CD8-positive, alpha-beta memory T cell (primary cell): Measurements from ENCODE around the gene TSPAN14. TPM values are rescaled to one million over a fixed set of nuclear protein-coding genes. Genes with fewer than 3 reads are reported as not detected.
"Not testable (repeated sequence)": the region's sequence is repeated elsewhere in the genome, so short reads cannot be mapped to it uniquely, and the experiment has no call there.

Experiments used
- CTCF ChIA-PET: fragments of 350-600 bp; sonication (Branson Sonifier 250); formaldehyde crosslinking; loops from one replicate; lab custom pipeline; 2021; ENCODE audit warnings: antibody characterized with exemption; lab: Charles Lee
- POLR2A ChIA-PET: fragments of 350-600 bp; sonication (Branson Sonifier 250); formaldehyde crosslinking; loops from one replicate; lab custom pipeline; 2021; ENCODE audit warnings: antibody characterized with exemption; lab: Charles Lee
- DNase-seq, 5 donors: peaks; one replicate each; pipeline versions ENCODE4 v3.0.0 to v3.0.0-alpha.2; 2020 to 2022; ENCODE audit warnings: mixed read lengths in 1 of 5
- H3K27ac ChIP-seq: one replicate; pipeline ENCODE4 v1.7.0; 2013; ENCODE audit warnings: low read depth, mild to moderate bottlenecking, low read length, moderate library complexity
- H3K27me3 ChIP-seq: 2 replicates; pipeline ENCODE4 v1.7.0; 2013; ENCODE audit warnings: low read length, mild to moderate bottlenecking; ENCODE audit not compliant: insufficient read depth, poor library complexity, severe bottlenecking
- H3K36me3 ChIP-seq: 2 replicates; pipeline ENCODE4 v1.7.0; 2013; ENCODE audit warnings: mild to moderate bottlenecking, low read length, moderate library complexity; ENCODE audit not compliant: insufficient read depth
- H3K4me1 ChIP-seq: 2 replicates; pipeline ENCODE4 v1.7.0; 2013; ENCODE audit warnings: mild to moderate bottlenecking, low read length, moderate library complexity; ENCODE audit not compliant: insufficient read depth
- H3K4me3 ChIP-seq: 2 replicates; pipeline ENCODE4 v1.7.0; 2013; ENCODE audit warnings: mild to moderate bottlenecking, low read length
- H3K9me3 ChIP-seq: 2 replicates; pipeline ENCODE4 v1.7.0; 2013; ENCODE audit warnings: mild to moderate bottlenecking, low read length
- H3K27ac Mint-ChIP-seq, 8 donors: one replicate each; pipeline ENCODE4 v1.8.0; 2020 to 2021; ENCODE audit warnings: mixed read lengths in 8 of 8, mild to moderate bottlenecking in 6 of 8, inconsistent platforms in 3 of 8, moderate library complexity in 3 of 8
- H3K27me3 Mint-ChIP-seq, 2 donors: one replicate each; pipeline ENCODE4 v1.8.0; 2020 to 2021; ENCODE audit warnings: mixed read lengths in 2 of 2, mild to moderate bottlenecking in 1 of 2, moderate library complexity in 1 of 2
- H3K36me3 Mint-ChIP-seq, 3 donors: one replicate each; pipeline ENCODE4 v1.8.0; 2020 to 2021; ENCODE audit warnings: mixed read lengths in 3 of 3, inconsistent platforms in 1 of 3, mild to moderate bottlenecking in 1 of 3
- H3K4me1 Mint-ChIP-seq, 3 donors: one replicate each; pipeline ENCODE4 v1.8.0; 2020 to 2021; ENCODE audit warnings: mixed read lengths in 3 of 3, inconsistent platforms in 1 of 3, mild to moderate bottlenecking in 1 of 3
- H3K4me3 Mint-ChIP-seq, 7 donors: one replicate each; pipeline ENCODE4 v1.8.0; 2020 to 2021; ENCODE audit warnings: mixed read lengths in 7 of 7, mild to moderate bottlenecking in 6 of 7, moderate library complexity in 4 of 7, inconsistent platforms in 2 of 7
- H3K9me3 Mint-ChIP-seq, 5 donors: one replicate each; pipeline ENCODE4 v1.8.0; 2020 to 2022; ENCODE audit warnings: mixed read lengths in 5 of 5, mild to moderate bottlenecking in 3 of 5, moderate library complexity in 2 of 5, inconsistent platforms in 1 of 5
- polyA plus RNA-seq: library from polyadenylated mRNA; unstranded; fragments of 300-500 nt; fragmentation: Illumina TruSeq; gene quantifications from one replicate; pipeline ENCODE4 v1.2.3, GENCODE V29; 2021
- total RNA-seq, 2 experiments: library from RNA; stranded (reverse); gene quantifications; one replicate each; pipeline ENCODE4 v1.2.3, GENCODE V29; 2021

The TSPAN14 gene
- total and polyA plus RNA-seq, 3 experiments from 2014 or later: 46.1 to 220 (median 46.8) TPM

DNA sequence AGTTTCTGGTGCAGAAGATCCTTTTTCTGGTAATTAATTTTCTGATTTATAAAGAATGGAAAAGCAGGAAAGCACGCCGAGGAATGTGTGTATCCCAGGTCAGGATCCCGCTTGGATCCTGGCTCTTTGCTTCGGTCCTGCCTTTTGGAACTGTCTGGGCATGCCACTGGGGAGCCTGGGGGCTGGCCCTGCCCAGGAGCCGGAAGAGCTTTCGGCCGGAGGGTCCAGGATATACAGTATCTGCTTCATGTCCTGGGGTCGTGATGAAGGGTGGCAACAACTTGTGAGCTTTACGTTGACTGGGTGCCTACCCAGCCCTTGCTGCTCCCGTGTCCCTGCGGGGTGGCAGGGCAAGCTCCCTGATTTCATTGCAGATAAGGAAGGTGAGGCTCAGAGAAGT, 86.0 kb downstream of the TSPAN14 start:
- Mint-ChIP-seq H3K4me1 (peaks cover 12 to 24% (median 18%) of the 10 kb centered on the region in 3 donors), H3K27me3 (peaks cover 0 to 1% of the 10 kb centered on the region in 2 donors), H3K27ac (peak overlapping the region in 1 of 8 donors; percentile 67), H3K4me3 (peak overlapping the region in 1 of 7 donors; percentile 54), H3K36me3 (peaks cover 0 to 7% (median 4%) of the 10 kb centered on the region in 3 donors), H3K9me3 (no peaks in the 10 kb centered on the region)
- Histone ChIP-seq H3K4me1 (peaks cover 7% of the 10 kb centered on the region), H3K36me3 (no peaks in the 10 kb centered on the region), H3K9me3 (no peaks in the 10 kb centered on the region), H3K27me3 (no peaks in the 10 kb centered on the region), H3K4me3 (no peak overlapping the region), H3K27ac (no peak overlapping the region)
- DNase-seq: no peak
- CTCF ChIA-PET: interaction anchor here (0.6 kb wide), 1 partner anchor 1338 kb away, joined by 3 read pairs; no protein-coding TSS in a partner anchor
- POLR2A ChIA-PET: no interaction called here

DNA sequence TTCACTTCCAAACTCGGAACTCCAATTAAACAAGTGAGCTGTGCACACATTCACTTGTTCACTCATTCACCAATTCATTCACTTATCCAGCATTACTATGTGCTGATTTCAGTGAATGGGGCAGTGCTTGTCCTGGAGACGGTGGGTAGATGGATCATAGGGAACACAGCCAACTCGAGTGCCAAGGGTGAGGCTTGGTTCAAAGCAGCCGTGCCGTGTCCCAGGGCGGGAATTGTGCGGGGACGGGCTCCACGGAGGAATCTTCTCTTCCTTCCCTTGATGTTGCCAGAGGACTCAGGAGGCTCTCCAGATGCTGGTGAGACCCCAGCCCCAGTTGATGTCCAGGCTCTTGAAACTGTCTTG, 86.5 kb downstream of the TSPAN14 start:
- H3K36me3 ChIP-seq: no peaks in the 10 kb centered on the region
- H3K27ac Mint-ChIP-seq: peak overlapping the region in 2 of 8 donors; percentile 50 to 68
- H3K27ac ChIP-seq: no peak overlapping the region
- no peaks in the 10 kb centered on the region for H3K27me3 ChIP-seq
- H3K9me3 Mint-ChIP-seq: no peaks in the 10 kb centered on the region
- peaks cover 0 to 4% of the 10 kb centered on the region in 2 donors for H3K27me3 Mint-ChIP-seq
- no peak for DNase-seq
- H3K4me3 ChIP-seq: no peak overlapping the region
- peaks cover 7% of the 10 kb centered on the region for H3K4me1 ChIP-seq
- POLR2A ChIA-PET: no interaction called here
- peak overlapping the region in 1 of 7 donors; percentile 54 for H3K4me3 Mint-ChIP-seq
- H3K36me3 Mint-ChIP-seq: peaks cover 0 to 4% (median 4%) of the 10 kb centered on the region in 3 donors
- peaks cover 9 to 20% (median 14%) of the 10 kb centered on the region in 3 donors for H3K4me1 Mint-ChIP-seq
- CTCF ChIA-PET: interaction anchor here (0.6 kb wide), 1 partner anchor 1338 kb away, joined by 3 read pairs; no protein-coding TSS in a partner anchor
- H3K9me3 ChIP-seq: no peaks in the 10 kb centered on the region

DNA sequence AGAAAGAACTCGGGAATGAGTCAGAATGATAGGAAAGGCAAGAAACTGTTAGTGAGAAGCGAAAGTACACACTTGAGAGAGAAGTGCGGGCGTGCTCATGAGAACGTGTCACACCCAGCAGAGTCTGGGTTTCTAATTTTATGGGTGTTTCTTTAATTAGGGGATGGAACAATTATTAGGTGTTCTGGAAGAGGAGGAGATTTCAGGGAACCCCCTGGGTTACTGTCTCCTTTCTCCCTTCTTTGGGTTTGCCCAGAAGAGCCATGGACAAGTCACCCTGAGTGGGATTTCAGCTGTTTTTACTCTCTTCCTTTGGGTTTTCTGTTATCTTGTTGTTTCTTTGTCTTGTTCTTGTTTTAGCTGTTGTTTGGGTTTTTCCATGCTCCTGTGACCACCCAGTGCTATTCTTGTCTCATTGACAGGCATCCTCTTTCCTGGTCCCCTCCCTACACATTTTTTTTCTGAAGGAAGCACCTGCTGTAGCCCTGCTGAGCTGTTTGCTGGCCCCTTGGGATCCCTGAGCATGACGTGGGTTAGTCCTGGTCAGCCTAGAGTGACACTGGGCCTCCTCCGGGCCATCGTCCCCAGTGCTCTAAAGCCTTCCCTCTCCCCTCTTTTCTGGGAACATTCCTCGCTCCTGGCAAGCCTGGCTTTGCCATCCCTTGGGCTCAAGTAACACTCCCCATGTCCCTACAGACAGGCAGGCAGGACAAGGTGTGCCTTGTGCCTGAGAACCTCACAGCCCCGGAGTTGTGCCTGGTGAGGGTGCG, 87.1 kb downstream of the TSPAN14 start:
- Mint-ChIP-seq H3K9me3 (no peaks in the 10 kb centered on the region), H3K36me3 (peaks cover 0 to 4% (median under 1%) of the 10 kb centered on the region in 3 donors), H3K27me3 (peaks cover 0 to 4% of the 10 kb centered on the region in 2 donors), H3K27ac (peak overlapping the region in 3 of 8 donors; percentile 50 to 68 (median 68)), H3K4me3 (peak overlapping the region in 1 of 7 donors; percentile 13), H3K4me1 (peaks cover 8 to 17% (median 13%) of the 10 kb centered on the region in 3 donors)
- DNase-seq: no peak
- H3K36me3 ChIP-seq: no peaks in the 10 kb centered on the region
- POLR2A ChIA-PET: no interaction called here
- CTCF ChIA-PET: no interaction called here
- H3K4me1 ChIP-seq: peaks cover 7% of the 10 kb centered on the region
- no peaks in the 10 kb centered on the region for H3K27me3 ChIP-seq
- H3K27ac ChIP-seq: no peak overlapping the region
- no peak overlapping the region for H3K4me3 ChIP-seq
- H3K9me3 ChIP-seq: no peaks in the 10 kb centered on the region

- Mint-ChIP-seq H3K9me3 (no peaks in the 10 kb centered on the region), H3K4me1 (peaks cover 1 to 11% (median 10%) of the 10 kb centered on the region in 3 donors), H3K27me3 (peaks cover 3 to 4% of the 10 kb centered on the region in 2 donors), H3K27ac (peak overlapping the region in 2 of 8 donors; percentile 17 to 43), H3K36me3 (peaks cover 0 to 4% (median 0%) of the 10 kb centered on the region in 3 donors), H3K4me3 (no peak overlapping the region)
- no peak overlapping the region for H3K4me3 ChIP-seq
- ChIA-PET POLR2A (no interaction called here), CTCF (interaction anchor here (1.0 kb wide), 1 partner anchor 11 kb away, joined by 3 read pairs; no protein-coding TSS in a partner anchor)
- no peaks in the 10 kb centered on the region for H3K4me1 ChIP-seq
- no peaks in the 10 kb centered on the region for H3K9me3 ChIP-seq
- no peak for DNase-seq
- no peaks in the 10 kb centered on the region for H3K27me3 ChIP-seq
- H3K36me3 ChIP-seq: no peaks in the 10 kb centered on the region
- H3K27ac ChIP-seq: no peak overlapping the region
Observed at GRCh38 chr10:80542053-80542452, 87.9 kb downstream of the TSPAN14 start.

GRCh38 chr10:80542652-80543318, 88.7 kb downstream of the TSPAN14 start:
- Histone ChIP-seq H3K4me3 (no peak overlapping the region), H3K9me3 (no peaks in the 10 kb centered on the region), H3K27ac (no peak overlapping the region), H3K4me1 (no peaks in the 10 kb centered on the region), H3K27me3 (no peaks in the 10 kb centered on the region), H3K36me3 (no peaks in the 10 kb centered on the region)
- Mint-ChIP-seq H3K4me1 (peaks cover 1 to 11% (median 10%) of the 10 kb centered on the region in 3 donors), H3K27ac (peak overlapping the region in 1 of 8 donors; percentile 34), H3K27me3 (peaks cover 7 to 8% of the 10 kb centered on the region in 2 donors), H3K36me3 (peaks cover 0 to 4% (median 0%) of the 10 kb centered on the region in 3 donors), H3K9me3 (no peaks in the 10 kb centered on the region), H3K4me3 (no peak overlapping the region)
- CTCF ChIA-PET: interaction anchor here (1.0 kb wide), 1 partner anchor 10 kb away, joined by 3 read pairs; no protein-coding TSS in a partner anchor
- no peak for DNase-seq
- POLR2A ChIA-PET: no interaction called here

GRCh38 chr10:80543319-80543672, 89.2 kb downstream of the TSPAN14 start:
- H3K9me3 Mint-ChIP-seq, H3K27ac ChIP-seq, POLR2A ChIA-PET, H3K36me3 ChIP-seq, H3K27me3 Mint-ChIP-seq, H3K4me1 ChIP-seq, H3K9me3 ChIP-seq, H3K4me3 Mint-ChIP-seq, H3K27me3 ChIP-seq, DNase-seq, H3K36me3 Mint-ChIP-seq, H3K4me3 ChIP-seq, H3K27ac Mint-ChIP-seq: not testable (repeated sequence)
- H3K4me1 Mint-ChIP-seq: peaks cover 1 to 11% (median 10%) of the 10 kb centered on the region in 3 donors
- CTCF ChIA-PET: interaction anchor here (0.9 to 1.0 kb wide), 2 partner anchors 9 to 27 kb away, joined by 3 read pairs; no protein-coding TSS in a partner anchor

DNA sequence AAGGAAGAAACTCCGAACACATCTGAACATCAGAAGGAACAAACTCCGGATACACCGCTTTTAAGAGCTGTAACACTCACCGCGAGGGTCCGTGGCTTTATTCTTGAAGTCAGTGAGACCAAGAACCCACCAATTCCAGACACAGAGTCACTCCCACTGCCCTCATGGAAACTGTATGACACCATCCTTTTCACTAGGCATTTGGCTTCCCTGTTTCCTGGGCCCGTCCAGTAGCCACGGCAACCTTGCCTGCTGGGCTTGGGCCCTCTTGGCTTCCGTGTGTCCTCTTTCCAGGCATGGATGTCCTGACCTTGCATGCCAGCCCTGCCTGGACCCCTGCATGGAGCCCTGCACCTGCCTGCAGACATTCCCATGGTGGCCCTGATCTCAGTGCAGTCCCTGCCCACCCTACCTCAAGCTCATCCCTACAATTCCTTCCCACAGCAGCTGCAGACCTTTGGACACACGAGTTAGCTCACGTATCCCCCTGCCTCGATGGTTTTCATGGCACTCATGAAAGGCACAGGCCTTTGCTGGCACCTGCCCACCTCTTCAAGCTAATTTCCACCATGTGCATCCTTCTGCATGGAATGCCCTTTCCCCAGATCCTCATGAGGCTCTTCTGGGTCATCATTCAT, 90.3 kb downstream of the TSPAN14 start:
- peaks cover 0 to 5% (median 4%) of the 10 kb centered on the region in 3 donors for H3K36me3 Mint-ChIP-seq
- peak overlapping the region in 1 of 7 donors; percentile 70 for H3K4me3 Mint-ChIP-seq
- Histone ChIP-seq H3K27me3 (no peaks in the 10 kb centered on the region), H3K4me3 (no peak overlapping the region), H3K9me3 (no peaks in the 10 kb centered on the region), H3K27ac (no peak overlapping the region), H3K4me1 (no peaks in the 10 kb centered on the region), H3K36me3 (no peaks in the 10 kb centered on the region)
- ChIA-PET CTCF (no interaction called here), POLR2A (no interaction called here)
- peaks cover 1 to 11% (median 10%) of the 10 kb centered on the region in 3 donors for H3K4me1 Mint-ChIP-seq
- H3K27ac Mint-ChIP-seq: peak overlapping the region in 1 of 8 donors; percentile 93
- no peaks in the 10 kb centered on the region for H3K9me3 Mint-ChIP-seq
- peaks cover 11 to 17% of the 10 kb centered on the region in 2 donors for H3K27me3 Mint-ChIP-seq
- no peak for DNase-seq
